Fibroblast of skin of abdomen (primary cell): ENCODE measurements around the gene KCNK3.
"Not testable (repeated sequence)": the region's sequence is repeated elsewhere in the genome, so short reads cannot be mapped to it uniquely, and the experiment has no call there.

Experiments
- DNase-seq: peaks from one replicate; pipeline ENCODE4 v3.0.0-alpha.2; 2013

Gene KCNK3

DNA sequence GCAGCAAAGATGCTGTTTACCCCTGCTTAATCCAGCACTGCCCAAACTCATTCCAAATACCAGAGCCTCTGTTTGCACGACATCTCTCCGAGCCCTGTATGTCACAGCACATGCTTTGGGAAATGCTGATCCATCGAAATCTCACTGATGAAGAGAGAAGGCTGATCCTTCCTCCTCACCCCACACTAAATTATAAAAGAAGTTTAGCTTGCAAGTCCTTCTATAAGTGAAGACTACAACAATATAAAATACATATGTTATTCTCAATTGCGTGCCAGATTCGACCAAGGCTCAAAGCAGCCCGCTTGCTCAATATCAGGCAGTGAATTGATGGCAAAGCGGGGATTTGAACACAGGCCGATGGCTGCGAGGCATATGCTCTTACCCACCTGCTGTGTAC lies 40.9 kb downstream of the KCNK3 start:
- DNase-seq = no peak

DNA sequence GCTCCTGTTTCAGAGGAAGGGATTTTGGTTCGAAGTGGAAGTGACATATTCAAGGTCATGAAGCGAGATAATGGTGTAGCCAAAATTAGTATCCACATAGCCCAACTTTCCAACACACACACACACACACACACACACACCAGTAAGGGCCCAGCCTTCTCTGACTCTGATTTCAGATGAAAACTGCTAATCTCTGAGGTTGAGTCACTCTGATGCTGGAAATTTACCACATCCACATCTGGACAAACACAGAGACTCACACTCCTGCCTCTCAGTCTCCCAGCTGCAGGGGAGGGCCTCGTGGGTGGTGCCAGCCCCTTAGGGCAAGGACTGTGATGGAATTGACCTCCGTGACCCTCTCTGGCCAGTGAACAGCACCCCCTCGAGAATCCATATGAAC lies 42.6 kb downstream of the KCNK3 start:
- DNase-seq = peak; percentile 83

DNA sequence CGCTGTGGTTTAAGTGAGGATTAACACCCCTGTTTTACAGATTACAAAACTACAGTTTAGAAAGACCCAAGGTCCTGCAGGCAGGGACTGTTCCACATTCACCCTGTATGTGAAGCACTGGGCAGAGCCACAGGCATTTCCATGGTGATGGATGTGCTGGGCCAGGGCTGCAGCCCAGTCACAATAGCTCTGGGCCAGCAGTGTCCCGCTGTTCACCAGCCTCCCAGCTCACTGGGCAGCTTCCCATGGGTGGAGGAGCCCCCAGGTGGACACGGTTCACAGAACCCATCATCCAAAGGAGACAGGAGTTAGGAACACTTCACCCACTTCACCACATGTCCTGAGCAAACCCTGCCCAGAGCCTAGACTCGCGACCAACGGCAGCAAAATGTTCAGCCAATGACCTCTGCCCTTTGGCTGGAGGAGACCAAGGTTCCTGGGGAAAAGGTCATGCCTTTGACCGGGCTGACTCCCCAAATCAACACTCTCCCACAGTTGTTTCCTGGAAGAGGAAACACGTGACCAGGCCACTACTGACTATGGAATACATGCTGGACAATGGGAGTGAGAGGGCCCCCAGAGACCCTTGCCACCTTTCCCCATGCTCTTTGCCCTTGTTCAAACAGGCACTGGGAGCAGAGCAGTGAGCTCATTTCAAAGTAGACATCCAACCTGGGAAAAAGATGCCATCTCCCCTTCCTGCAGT lies 43.5 kb downstream of the KCNK3 start:
- no peak for DNase-seq

DNA sequence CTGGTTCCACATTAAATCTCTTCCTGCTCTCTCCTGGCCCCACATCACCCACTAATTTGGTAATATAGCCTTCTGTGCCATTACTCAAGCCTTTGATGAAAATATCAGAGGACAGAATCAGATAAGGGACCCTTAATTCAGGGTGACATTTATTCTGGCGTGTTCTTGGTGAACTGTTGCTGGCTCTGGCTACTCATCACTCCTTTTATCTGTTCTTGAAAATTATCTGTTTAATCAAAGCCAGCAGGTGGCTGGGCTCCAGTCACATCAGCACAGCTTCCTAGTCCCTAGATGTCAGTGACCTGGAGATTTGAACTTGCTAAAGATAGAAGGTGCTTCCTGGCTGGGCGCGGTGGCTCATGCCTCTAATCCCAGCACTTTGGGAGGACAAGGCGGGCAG lies 44.7 kb downstream of the KCNK3 start:
- DNase-seq = no peak

DNA sequence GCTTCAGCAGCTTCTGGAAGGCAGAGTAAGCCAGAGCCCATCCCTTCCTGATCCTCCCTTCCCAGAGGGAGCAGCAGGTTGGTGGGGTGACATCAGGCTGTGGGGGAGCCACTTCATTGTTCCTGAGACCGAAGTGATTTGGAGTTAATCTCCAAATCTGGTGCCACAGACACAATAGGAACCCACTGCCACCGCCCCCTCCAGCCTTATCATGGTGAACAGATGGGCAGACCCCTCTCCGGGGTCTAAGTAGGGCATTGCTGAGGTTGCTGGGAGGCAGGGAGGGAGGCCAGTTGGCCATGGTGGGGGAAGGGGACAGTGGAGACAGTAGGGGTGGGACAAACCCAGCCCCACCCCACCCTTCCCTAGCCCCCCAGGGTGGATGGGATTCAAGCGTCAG lies 46.0 kb downstream of the KCNK3 start:
- no peak for DNase-seq

DNA sequence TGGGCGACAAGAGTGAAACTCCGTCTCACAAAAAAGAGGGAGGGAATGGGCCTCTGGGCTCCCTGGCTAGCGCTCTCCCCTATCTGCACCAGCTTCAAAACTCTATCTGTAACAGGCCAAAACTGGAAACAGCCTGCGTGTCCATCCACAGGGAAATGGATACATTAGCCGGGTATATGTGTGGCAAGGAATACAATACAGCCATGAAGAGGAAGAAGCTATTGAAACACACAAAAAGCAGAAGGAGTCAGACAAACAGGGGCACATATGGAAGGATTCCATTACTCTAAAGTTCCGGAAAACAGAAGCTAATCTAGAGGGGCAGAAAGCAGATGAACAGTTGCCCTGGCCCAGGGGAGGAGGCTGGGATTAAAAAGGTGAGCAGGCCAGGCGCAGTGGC lies 47.0 kb downstream of the KCNK3 start:
- DNase-seq = no peak

DNA sequence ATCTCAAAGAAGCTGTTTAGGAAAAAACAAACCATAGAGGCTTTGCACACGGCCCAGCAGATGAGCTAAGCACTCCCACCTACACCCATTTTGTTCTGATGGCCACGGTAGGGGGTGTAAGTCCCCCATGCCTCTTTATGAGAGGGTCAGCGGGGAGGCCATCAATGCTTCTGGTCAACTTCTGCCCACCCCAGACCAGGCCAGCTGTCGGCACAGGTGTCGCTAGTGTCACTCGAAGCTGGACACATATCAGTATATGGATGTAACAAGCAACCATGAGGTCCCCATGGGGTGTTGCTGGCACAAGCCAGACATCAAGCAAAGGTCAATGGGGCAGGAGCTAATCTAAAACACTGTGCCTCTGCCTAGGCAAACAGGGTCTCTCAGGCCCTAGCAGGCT lies 47.8 kb downstream of the KCNK3 start:
- no peak for DNase-seq

DNA sequence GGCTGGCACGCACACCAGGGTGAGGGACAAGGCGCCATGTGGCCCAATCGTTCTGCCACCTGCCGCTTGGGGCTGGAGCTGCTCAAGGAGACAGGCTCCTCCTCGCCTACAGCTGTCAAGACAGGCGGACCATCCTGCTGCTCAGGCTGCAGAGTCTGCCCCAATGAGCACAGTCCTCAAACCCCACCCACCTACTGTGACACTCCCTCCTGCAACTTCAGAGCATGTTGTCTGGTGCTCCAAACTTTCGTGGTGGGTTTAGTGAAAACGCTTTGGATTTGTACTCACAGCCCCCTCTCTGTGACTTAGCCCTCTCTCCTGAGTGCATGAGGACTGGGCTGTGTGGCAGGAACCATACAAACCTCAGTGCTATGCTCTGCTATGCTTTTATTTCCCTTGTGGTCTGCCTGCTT lies 48.4 kb downstream of the KCNK3 start:
- no peak for DNase-seq

DNA sequence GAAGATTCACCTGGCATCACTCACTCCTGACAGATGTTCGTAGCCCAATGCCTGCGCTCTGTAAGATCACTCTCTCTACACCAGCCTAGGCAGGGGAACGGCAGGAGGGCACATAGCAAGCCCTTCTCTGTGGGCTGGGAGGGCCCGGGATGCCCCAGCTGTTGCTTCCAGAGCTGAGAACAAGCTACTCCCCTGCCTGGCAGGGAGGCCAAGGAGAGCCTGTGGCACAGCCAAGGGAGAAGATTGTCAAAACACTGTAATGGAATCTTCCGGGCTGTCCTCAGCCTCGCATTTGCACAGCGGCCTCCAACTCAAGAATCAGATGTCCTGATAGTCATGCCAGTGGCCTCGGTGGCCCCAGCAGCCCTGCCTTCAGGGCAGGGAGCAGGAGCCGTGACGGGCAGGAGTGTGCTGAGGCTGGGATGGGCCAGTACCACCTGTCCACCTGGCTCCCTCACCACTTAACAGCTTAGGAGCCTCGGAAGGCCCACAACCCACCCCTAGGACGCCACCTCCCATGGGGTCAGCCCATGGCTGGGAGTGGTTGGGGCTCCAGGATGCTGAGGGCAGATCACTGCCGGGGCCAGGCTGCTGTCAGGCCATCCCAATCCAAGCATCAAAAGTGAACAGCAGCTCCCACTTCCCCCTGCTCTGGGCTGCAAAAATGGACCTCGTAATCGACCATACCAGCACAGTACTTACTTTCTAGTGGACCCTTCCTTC lies 49.7 kb downstream of the KCNK3 start:
- DNase-seq = no peak

DNA sequence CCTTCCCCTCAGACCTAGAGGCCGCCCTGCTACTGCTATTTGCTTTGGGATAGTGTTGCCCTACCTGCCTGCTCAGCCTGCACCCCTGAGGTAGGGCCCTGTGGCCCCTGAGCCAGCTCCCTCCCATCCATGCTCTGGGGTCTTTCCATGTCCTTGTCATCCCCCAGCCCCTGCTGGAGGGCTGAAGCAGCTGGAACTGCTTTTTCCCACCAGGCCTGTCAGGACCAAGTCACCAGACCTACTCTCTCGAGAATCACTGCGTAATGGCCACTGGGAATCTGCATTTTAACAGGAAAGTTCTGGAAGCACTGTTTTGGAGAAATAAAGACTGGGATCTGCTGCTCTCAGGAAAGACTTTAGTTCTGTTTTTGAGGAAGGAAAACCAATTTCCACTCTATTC lies 51.3 kb downstream of the KCNK3 start:
- no peak for DNase-seq

DNA sequence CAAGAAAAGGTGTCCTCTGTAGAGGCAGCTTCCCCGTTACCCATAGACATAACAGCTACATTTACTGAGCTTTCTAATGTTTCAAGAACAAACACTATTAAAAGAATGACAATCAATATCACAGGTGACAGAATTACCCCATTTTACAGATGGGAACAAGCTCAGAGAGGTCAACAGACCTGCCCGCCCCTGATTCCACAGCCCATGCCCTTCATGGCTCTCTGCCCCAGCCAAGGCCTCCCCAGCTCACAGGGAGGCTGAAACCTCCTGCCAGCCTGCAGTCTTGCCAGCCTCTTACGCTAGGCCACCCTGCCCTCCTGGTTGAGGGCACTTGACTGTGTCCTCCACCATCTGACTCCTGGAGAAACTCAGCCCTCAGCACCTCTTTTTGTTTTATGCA lies 52.4 kb downstream of the KCNK3 start:
- no peak for DNase-seq

DNA sequence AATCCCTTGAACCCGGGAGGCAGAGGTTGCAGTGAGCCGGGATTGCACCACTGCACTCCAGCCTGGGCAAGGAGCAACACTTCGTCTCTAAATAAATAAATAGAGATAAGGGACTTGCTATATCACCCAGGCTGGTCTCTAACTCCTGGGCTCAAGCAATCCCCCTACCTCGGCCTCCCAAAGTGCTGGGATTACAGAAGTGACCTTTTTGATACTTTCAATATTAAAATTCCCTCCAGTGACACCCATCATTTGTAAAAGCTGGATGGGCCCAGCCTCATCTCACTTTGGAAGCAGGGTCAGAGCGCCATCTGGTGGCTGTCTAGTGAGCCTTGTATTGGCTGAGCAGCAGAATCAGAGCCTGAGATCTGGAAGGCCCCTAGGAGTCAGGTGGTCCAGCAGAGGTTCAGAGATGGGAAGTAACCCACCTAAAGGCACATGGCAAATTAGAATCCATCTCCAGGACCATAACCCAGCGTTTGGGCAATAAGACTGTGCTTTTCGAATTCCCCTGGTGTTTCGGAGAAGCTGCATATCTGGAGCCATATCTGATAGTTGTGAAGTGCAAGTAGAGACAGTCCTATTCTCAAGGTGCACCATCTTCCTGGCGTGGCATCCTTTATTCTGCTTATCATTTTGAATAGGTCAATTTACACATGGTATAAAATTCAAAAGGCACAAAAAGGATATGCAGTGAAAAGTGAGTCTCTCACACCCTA lies 53.2 kb downstream of the KCNK3 start:
- peak; percentile 72 for DNase-seq

DNA sequence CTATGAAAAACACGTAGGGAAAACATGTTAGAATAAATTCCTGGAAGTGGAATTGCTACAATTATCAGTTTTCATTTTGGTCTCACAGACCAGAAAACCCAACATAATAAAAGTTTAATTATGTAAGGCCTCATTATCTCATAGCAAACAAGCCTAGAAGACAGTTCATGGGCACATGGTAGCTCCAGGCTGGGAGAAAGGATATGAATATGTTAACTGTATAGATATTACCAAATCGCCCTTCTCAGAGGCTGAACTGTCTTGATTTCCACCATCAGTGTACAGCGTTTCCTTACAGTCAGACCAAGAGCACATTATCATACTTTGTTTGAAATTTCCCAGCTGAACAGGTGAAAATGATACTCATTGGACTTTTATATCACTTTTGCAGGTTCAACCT lies 54.4 kb downstream of the KCNK3 start:
- DNase-seq = no peak

DNA sequence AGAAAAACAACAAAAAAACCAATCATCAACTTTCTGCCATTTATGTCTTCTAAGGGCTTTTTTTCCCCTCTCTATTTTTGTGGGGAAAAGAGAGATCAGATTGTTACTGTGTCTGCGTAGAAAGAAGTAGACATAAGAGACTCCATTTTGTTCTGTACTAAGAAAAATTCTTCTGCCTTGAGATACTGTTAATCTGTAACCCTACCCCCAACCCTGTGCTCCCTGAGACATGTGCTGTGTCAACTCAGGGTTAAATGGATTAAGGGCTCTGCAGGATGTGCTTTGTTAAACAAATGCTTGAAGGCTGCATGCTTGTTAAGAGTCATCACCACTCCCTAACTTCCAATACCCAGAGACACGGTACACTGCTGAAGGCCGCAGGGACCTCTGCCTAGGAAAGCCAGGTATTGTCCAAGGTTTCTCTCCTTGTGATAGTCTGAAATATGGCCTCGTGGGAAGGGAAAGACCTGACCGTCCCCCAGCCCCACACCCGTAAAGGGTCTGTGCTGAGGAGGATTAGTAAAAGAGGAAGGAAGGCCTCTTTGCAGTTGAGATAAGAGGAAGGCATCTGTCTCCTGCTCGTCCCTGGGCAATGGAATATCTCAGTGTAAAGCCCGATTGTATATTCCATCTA lies 57.4 kb downstream of the KCNK3 start:
- DNase-seq = peak; percentile 50

DNA sequence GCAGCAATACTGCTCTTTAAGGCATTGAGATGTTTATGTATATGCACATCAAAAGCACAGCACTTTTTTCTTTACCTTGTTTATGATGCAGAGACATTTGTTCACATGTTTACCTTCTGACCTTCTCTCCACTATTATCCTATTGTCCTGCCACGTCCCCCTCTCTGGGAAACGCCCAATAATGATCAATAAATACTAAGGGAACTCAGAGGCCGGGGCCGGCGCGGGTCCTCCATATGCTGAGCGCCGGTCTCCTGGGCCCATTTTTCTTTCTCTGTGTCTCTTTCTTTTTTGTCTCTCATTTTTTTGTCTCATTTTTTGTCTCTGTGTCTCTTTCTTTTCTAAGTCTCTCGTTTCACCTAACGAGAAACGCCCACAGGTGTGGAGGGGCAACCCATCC lies 57.9 kb downstream of the KCNK3 start:
- DNase-seq = not testable (repeated sequence)

DNA sequence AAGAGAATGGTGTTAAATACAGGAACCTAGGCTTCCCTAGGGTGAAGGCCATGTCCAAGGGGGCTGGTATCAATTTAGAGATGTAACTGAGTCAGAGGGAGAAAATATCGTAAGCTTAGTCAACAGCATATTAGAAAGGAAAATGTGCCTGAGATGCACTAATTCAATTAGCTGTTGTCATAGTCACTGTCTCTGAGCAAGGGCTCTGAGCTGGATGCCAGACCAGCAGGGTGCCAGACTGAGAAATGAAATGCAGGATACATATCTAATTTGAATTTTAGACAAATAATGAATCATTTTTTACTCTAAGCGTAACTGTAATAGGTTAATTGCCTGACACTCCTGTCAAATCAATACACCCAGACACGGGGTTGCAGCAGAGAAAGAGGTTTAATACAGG lies 60.1 kb downstream of the KCNK3 start:
- peak; percentile 26 for DNase-seq

DNA sequence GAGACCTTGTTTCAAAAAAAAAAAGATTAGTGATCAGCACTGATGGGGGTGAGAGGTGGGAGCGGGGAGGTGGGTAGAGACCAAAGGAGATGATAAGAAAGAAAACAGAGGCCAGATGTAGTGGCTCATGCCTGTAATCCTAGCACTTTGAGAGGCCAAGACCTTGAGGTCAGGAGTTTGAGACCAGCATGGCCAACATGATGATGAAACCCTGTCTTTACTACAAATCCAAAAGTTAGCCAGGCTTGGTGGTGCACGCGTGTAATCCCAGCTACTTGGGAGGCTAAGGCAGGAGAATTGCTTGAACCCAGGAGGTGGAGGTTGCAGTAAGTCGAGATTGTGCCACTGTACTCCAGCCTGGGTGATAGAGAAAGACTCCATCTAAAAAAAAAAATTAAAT lies 62.0 kb downstream of the KCNK3 start:
- no peak for DNase-seq

DNA sequence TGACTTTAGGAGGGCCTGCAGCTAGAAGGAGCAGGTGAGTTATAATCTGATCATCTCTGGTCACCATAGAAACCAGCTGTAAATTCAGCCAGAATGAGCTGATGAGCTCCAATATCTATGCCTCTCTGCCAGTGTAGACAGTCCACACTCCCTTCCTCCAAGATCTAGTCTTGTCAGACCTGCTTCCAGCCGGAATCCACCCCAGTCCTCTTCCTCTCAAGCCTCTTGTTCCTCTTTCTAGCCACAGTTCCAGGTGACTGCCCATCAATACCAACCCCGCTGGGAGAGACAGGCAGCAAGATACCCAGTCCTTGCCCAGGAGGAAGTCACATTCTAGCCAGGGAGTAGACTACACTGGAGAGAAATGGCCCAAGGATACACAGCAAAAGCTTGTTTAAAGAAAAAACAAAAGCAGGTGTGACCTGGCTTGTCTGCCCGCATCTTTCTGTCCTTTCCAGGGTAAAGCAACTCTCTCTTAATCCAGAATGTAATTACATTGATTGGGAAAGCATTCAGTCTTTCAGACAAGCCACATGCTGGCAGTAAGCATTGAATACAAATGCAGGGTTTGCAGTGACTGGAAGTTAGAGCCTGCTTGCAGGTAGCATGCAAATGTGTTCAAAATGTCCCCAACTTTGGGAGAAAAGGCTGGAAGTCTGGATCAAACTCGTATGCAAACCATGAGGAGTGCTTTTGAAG lies 62.6 kb downstream of the KCNK3 start:
- DNase-seq = no peak

DNA sequence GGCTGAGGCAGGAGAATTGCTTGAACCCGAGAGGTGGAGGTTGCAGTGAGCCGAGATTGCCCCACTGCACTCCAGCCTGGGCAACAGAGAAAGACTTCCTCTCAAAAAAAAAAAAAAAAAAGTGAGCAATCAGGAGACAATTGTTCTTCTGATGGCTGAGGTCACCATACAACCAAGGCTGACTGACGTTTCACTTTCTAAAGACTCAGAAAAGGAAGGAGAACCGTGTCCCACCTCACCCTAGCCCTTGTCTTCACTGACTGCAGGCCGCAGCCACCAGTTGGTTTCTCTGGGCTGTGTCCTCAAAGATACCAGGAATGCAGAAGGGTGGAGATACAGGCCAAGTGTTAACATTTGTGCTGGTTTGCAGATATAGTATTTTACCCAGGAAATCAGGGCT lies 63.8 kb downstream of the KCNK3 start:
- no peak for DNase-seq

DNA sequence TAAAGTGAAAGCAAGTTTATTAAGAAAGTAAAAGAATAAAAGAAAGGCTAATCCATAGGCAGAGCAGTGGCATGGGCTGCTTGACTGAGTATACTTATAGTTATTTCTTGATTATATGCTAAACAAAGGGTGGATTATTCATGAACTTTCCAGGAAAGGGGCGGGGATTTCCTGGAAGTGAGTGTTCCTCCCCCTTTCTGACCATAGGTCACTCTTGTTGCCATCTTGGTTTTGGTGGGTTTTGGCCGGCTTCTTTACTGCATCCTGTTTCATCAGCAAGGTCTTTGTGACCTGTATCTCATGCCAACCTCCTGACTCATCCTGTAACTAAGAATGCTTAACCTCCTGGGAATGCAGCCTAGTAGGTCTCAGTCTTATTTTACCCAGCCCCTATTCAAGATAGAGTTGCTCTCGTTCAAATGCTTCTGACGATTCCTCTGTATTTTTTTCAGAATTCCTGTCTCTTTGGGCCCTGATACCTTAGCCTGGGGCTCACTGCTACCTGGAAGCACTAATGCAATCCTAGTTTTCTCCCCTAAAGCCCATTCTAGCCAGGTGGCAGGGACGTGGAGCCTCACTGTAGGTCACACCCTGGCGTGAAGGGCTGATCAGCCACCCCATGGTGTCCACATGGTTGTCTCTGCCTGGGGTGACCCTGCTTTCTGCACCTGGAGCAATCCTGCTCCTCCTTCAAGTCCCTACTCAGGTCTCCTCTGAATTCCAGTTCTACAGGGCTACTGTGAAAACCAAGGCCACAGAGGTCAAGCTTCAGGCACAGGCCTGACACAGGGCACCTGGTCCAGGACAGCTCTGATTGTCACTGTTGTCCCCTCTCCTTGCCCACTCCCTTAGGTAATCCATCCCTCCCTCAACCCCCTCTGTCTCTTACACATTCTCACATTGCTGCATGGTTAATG lies 65.6 kb downstream of the KCNK3 start:
- peak; percentile 99 for DNase-seq

DNA sequence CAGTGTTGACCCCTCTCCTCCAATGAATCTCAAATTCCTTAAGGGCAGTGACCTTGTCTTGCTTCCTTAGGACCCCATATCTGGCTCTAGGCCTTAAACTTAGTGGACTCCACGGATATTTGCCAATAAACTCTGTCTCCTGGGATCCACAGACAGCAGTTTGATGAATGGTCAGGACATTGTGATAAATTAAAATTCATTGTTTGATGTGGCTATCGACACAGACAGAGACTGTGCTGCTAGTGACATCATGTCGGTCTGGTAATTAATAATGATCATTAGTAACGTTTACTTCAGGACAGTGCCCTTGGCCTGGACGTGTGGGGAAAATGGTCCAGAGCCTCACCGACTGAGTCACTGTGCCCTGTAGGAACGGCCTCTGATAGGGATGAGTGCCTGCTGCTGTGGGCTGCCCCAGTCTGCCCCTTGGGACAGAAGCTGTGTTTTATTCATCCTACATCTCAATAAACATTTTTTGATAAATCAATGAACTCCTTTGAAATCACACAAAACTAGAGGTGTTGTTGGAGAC lies 66.3 kb downstream of the KCNK3 start:
- DNase-seq = peak; percentile 34
